Kidney (tissue), 14 donors: Measurements from ENCODE around the gene MTMR6. TPM values are rescaled to one million over a fixed set of nuclear protein-coding genes. Genes with fewer than 3 reads are reported as not detected.

Experiments
- DNase-seq, 5 donors: peaks; one replicate each; pipeline ENCODE4 v3.0.0-alpha.2; 2013 to 2020
- FAIRE-seq: peaks from 2 replicates; lab custom pipeline; 2012; peaks lifted over from hg19 to GRCh38; lab: Jason Lieb, UNC
- H3K27ac ChIP-seq, 2 donors: one replicate each; pipeline ENCODE4 v1.7.0; 2013; ENCODE audit warnings: low read depth in 2 of 2, low read length in 2 of 2, inconsistent platforms in 1 of 2
- H3K27me3 ChIP-seq: one replicate; pipeline ENCODE4 v1.7.1; 2013; ENCODE audit warnings: low read length, inconsistent platforms; ENCODE audit not compliant: control insufficient read depth, insufficient read depth
- H3K36me3 ChIP-seq, 3 donors: one replicate each; pipeline versions ENCODE4 v1.7.0 to v1.7.1; 2013; ENCODE audit warnings: low read length in 3 of 3, control low read depth in 1 of 3, inconsistent platforms in 1 of 3; ENCODE audit not compliant: insufficient read depth in 3 of 3, control insufficient read depth in 2 of 3
- H3K4me1 ChIP-seq, 3 donors: one replicate each; pipeline versions ENCODE4 v1.7.0 to v1.7.1; 2013; ENCODE audit warnings: low read length in 3 of 3, inconsistent platforms in 1 of 3, low read depth in 1 of 3; ENCODE audit not compliant: control insufficient read depth in 2 of 3, insufficient read depth in 2 of 3
- H3K4me3 ChIP-seq, 3 donors: one replicate each; pipeline versions ENCODE4 v1.7.0 to v1.8.1; 2013; ENCODE audit warnings: low read length in 3 of 3, control low read depth in 1 of 3, inconsistent platforms in 1 of 3
- H3K9ac ChIP-seq, 3 donors: one replicate each; pipeline versions ENCODE4 v1.7.0 to v1.7.1; 2013; ENCODE audit warnings: low read length in 3 of 3, control low read depth in 1 of 3, inconsistent platforms in 1 of 3
- H3K9me3 ChIP-seq, 3 donors: one replicate each; pipeline versions ENCODE4 v1.7.0 to v1.7.1; 2013; ENCODE audit warnings: low read length in 3 of 3, control low read depth in 1 of 3, inconsistent platforms in 1 of 3; ENCODE audit not compliant: control insufficient read depth in 2 of 3, insufficient read depth in 1 of 3
- intact Hi-C: fragments of 100-400 bp; cut with DNase I; formaldehyde crosslinking; loops from one replicate; pipeline ENCODE4 v1.11.1; 2022
- polyA plus RNA-seq: library from polyadenylated mRNA; stranded (reverse); fragments of 350-450 nt; fragmentation: Illumina TruSeq; extraction: RNeasy Lipid Tissue Mini Kit (QIAGEN cat#74804); gene quantifications from one replicate; pipeline ENCODE4 v1.2.3, GENCODE V29; 2014; ENCODE audit warnings: low read depth, low replicate concordance; ENCODE audit not compliant: insufficient read depth
- total RNA-seq: library from RNA; stranded (reverse); fragmentation: NEBNext Ultra II Directional; extraction: Animal tissue kit (Norgen Biotek cat#: 25700); gene quantifications from one replicate; pipeline ENCODE4 v1.2.1, GENCODE V29; 2021
- TF ChIP-seq, protein P1 (sequence below): IDR thresholded peaks from 3 replicates; pipeline ENCODE4 v1.5.1; 2012; ENCODE audit warnings: mild to moderate bottlenecking, moderate library complexity, borderline replicate concordance; ENCODE audit not compliant: insufficient read depth; ENCODE audit errors: extremely low read depth
- donor health status: control.
- donor health status: control.
- donor health status: control.
- donor health status: control.
- donor health status: control.
- donor health status: DM: yes; HTN: yes; CAD: no.
- donor health status: Normal renal cell carcinoma (clear cell type).

Gene MTMR6
- total and polyA plus RNA-seq, 2 donors from 2014 or later = 9.4 to 21.4 TPM

- H3K9me3 ChIP-seq = no peaks in the 10 kb centered on the region
Observed at GRCh38 chr13:25227690-25228089, 59.6 kb downstream of the MTMR6 start.

GRCh38 chr13:25225970-25226369 lies 61.3 kb downstream of the MTMR6 start:
- DNase-seq = no peak
- TF ChIP-seq, protein P1, sequence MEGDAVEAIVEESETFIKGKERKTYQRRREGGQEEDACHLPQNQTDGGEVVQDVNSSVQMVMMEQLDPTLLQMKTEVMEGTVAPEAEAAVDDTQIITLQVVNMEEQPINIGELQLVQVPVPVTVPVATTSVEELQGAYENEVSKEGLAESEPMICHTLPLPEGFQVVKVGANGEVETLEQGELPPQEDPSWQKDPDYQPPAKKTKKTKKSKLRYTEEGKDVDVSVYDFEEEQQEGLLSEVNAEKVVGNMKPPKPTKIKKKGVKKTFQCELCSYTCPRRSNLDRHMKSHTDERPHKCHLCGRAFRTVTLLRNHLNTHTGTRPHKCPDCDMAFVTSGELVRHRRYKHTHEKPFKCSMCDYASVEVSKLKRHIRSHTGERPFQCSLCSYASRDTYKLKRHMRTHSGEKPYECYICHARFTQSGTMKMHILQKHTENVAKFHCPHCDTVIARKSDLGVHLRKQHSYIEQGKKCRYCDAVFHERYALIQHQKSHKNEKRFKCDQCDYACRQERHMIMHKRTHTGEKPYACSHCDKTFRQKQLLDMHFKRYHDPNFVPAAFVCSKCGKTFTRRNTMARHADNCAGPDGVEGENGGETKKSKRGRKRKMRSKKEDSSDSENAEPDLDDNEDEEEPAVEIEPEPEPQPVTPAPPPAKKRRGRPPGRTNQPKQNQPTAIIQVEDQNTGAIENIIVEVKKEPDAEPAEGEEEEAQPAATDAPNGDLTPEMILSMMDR = no peak
- Histone ChIP-seq H3K27me3 (no peaks in the 10 kb centered on the region), H3K9ac (no peak overlapping the region), H3K4me1 (no peaks in the 10 kb centered on the region), H3K27ac (no peak overlapping the region), H3K4me3 (no peak overlapping the region), H3K36me3 (no peaks in the 10 kb centered on the region), H3K9me3 (no peaks in the 10 kb centered on the region)
- intact Hi-C loops = no loop called here
- no peak for FAIRE-seq

More at GRCh38 chr13:25227690-25228089, 59.6 kb downstream of the MTMR6 start:
- Histone ChIP-seq H3K27me3 (no peaks in the 10 kb centered on the region), H3K4me3 (no peak overlapping the region), H3K4me1 (no peaks in the 10 kb centered on the region), H3K36me3 (no peaks in the 10 kb centered on the region), H3K9ac (no peak overlapping the region), H3K27ac (no peak overlapping the region)
- TF ChIP-seq, protein P1 = no peak
- FAIRE-seq (no peak), DNase-seq (no peak)
- intact Hi-C loops = no loop called here

- DNase-seq (no peak), FAIRE-seq (no peak)
- H3K27me3 ChIP-seq = no peaks in the 10 kb centered on the region
- H3K27ac ChIP-seq = no peak overlapping the region
- no peak overlapping the region for H3K9ac ChIP-seq
- TF ChIP-seq, protein P1 = no peak
- intact Hi-C loops = no loop called here
- no peaks in the 10 kb centered on the region for H3K4me1 ChIP-seq
- no peaks in the 10 kb centered on the region for H3K9me3 ChIP-seq
- no peak overlapping the region for H3K4me3 ChIP-seq
- no peaks in the 10 kb centered on the region for H3K36me3 ChIP-seq
Observed at GRCh38 chr13:25224151-25224550, 63.1 kb downstream of the MTMR6 start.

- TF ChIP-seq, protein P1 = no peak
Observed at GRCh38 chr13:25222740-25223139, 64.5 kb downstream of the MTMR6 start.

More at GRCh38 chr13:25222740-25223139, 64.5 kb downstream of the MTMR6 start:
- FAIRE-seq = no peak
- Histone ChIP-seq H3K27me3 (no peaks in the 10 kb centered on the region), H3K36me3 (no peaks in the 10 kb centered on the region), H3K4me3 (no peak overlapping the region), H3K9ac (no peak overlapping the region), H3K27ac (no peak overlapping the region), H3K9me3 (no peaks in the 10 kb centered on the region), H3K4me1 (no peaks in the 10 kb centered on the region)
- intact Hi-C loops = no loop called here
- DNase-seq = no peak
